Mucosa of descending colon (tissue), 3 donors: ENCODE data around the gene MYMK. TPM values are rescaled to one million over a fixed set of nuclear protein-coding genes. Genes with fewer than 3 reads are reported as not detected.
A peak's percentile ranks its signal among the peaks of the same experiment; 100 is the strongest.

Source experiments
- ATAC-seq: fragments of 200-7000 bp; cut with Tn5 transposase; one replicate; pipeline ENCODE4 v1.9.1; 2020; ENCODE audit warnings: mild to moderate bottlenecking, moderate library complexity
- DNase-seq, 3 donors: peaks; one replicate each; pipeline ENCODE4 v3.0.0-alpha.2; 2020
- H3K36me3 ChIP-seq: fragments of 200-600 bp; one replicate; pipeline ENCODE4 v1.8.0; 2021; ENCODE audit warnings: low read depth, mild to moderate bottlenecking
- H3K4me1 ChIP-seq: fragments of 200-600 bp; one replicate; pipeline ENCODE4 v1.8.0; 2021; ENCODE audit warnings: low read depth, mild to moderate bottlenecking
- H3K4me3 ChIP-seq: fragments of 200-600 bp; one replicate; pipeline ENCODE4 v1.8.0; 2021; ENCODE audit warnings: mild to moderate bottlenecking
- H3K9me3 ChIP-seq: fragments of 200-600 bp; one replicate; pipeline ENCODE4 v1.8.0; 2021; ENCODE audit warnings: mild to moderate bottlenecking
- CTCF ChIP-seq: fragments of 200-600 bp; IDR thresholded peaks from one replicate; pipeline ENCODE4 v1.8.0; 2022; ENCODE audit warnings: antibody characterized with exemption, mild to moderate bottlenecking
- intact Hi-C, 2 donors: fragments of 100-400 bp; cut with DNase I in 1 of 2; cut with micrococcal nuclease in 1 of 2; formaldehyde crosslinking; loops; one replicate each; pipeline versions ENCODE4 v1.11.0 to v1.11.1; 2022; cut with DNase I, micrococcal nuclease
- total RNA-seq, 3 donors: library from RNA; stranded (reverse); fragmentation: NEBNext Ultra II Directional in 2 of 3; extraction: Animal tissue kit (Norgen Biotek cat#: 25700) in 2 of 3; gene quantifications; one replicate each; pipeline versions ENCODE4 v1.2.1 to v1.2.4, GENCODE V29; 2021 to 2023
- donor health status: DM: no; HTN: no; CAD: no; lungs with moderate emphysema.
- donor health status: DM: no; HTN: no; CAD: no.
- donor health status: DM: no; HTN: yes; CAD: no.

The MYMK gene
- total RNA-seq, 3 donors from 2014 or later: not detected

- ATAC-seq: no peak
- peaks cover 4% of the 10 kb centered on the region for H3K4me1 ChIP-seq
- no peaks in the 10 kb centered on the region for H3K36me3 ChIP-seq
- TF ChIP-seq CTCF: no peak
- no peak overlapping the region for H3K4me3 ChIP-seq
- no peak for DNase-seq
- H3K9me3 ChIP-seq: no peaks in the 10 kb centered on the region
- intact Hi-C loops: no loop called here
These were observed 15.9 kb upstream of the MYMK start for GRCh38 chr9:133540698-133541025.

GRCh38 chr9:133539991-133540697, 15.4 kb upstream of the MYMK start:
- TF ChIP-seq CTCF: no peak
- ATAC-seq (no peak), DNase-seq (no peak)
- intact Hi-C loops: no loop called here
- Histone ChIP-seq H3K4me3 (no peak overlapping the region), H3K36me3 (no peaks in the 10 kb centered on the region), H3K9me3 (no peaks in the 10 kb centered on the region), H3K4me1 (peaks cover 4% of the 10 kb centered on the region)

GRCh38 chr9:133538851-133539833, 14.4 kb upstream of the MYMK start:
- intact Hi-C loops: no loop called here
- no peak for TF ChIP-seq CTCF
- no peaks in the 10 kb centered on the region for H3K9me3 ChIP-seq
- peaks cover 8% of the 10 kb centered on the region for H3K4me1 ChIP-seq
- ATAC-seq: peak; percentile 78
- no peaks in the 10 kb centered on the region for H3K36me3 ChIP-seq
- peak in 2 of 3 donors; percentile 74 to 79 for DNase-seq
- H3K4me3 ChIP-seq: no peak overlapping the region

- no peaks in the 10 kb centered on the region for H3K9me3 ChIP-seq
- no peak overlapping the region for H3K4me3 ChIP-seq
- no peak for ATAC-seq
- no peak for TF ChIP-seq CTCF
- peaks cover 8% of the 10 kb centered on the region for H3K4me1 ChIP-seq
- DNase-seq: no peak
- intact Hi-C loops: no loop called here
- H3K36me3 ChIP-seq: no peaks in the 10 kb centered on the region
These were observed 13.4 kb upstream of the MYMK start for GRCh38 chr9:133538176-133538575.

GRCh38 chr9:133537257-133537656, 12.5 kb upstream of the MYMK start:
- no peak for DNase-seq
- TF ChIP-seq CTCF: no peak

More at GRCh38 chr9:133537257-133537656, 12.5 kb upstream of the MYMK start:
- Histone ChIP-seq H3K4me3 (no peak overlapping the region), H3K9me3 (no peaks in the 10 kb centered on the region), H3K36me3 (no peaks in the 10 kb centered on the region), H3K4me1 (peaks cover 8% of the 10 kb centered on the region)
- intact Hi-C loops: no loop called here
- no peak for ATAC-seq
